Measurements from ENCODE around the gene MAD1L1. TPM values are rescaled to one million over a fixed set of nuclear protein-coding genes. Genes with fewer than 3 reads are reported as not detected.
"Not testable (repeated sequence)": the region's sequence is repeated elsewhere in the genome, so short reads cannot be mapped to it uniquely, and the experiment has no call there.

Gene MAD1L1
- total RNA-seq, 1 donor from 2014 or later, result 56.2 TPM

- H3K27ac Mint-ChIP-seq, result no peak overlapping the region
- no peak overlapping the region for H3K4me3 Mint-ChIP-seq
- peaks cover 5% of the 10 kb centered on the region for H3K4me1 Mint-ChIP-seq (ENCODE audit: low read depth)
- no peak for DNase-seq (ENCODE audit: low spot score)
- intact Hi-C loops (cut with micrococcal nuclease), result no loop called here
- no peaks in the 10 kb centered on the region for H3K27me3 Mint-ChIP-seq (ENCODE audit: insufficient read depth)
- H3K36me3 Mint-ChIP-seq (ENCODE audit: low read depth), result peaks cover 6% of the 10 kb centered on the region
- no peaks in the 10 kb centered on the region for H3K9me3 Mint-ChIP-seq
Measured at GRCh38 chr7:1975179-1975578, 257.6 kb downstream of the MAD1L1 start.

GRCh38 chr7:1974290-1975101 lies 258.2 kb downstream of the MAD1L1 start:
- H3K36me3 Mint-ChIP-seq (ENCODE audit: low read depth), result peaks cover 6% of the 10 kb centered on the region

GRCh38 chr7:1973321-1974251 lies 259.2 kb downstream of the MAD1L1 start:
- Mint-ChIP-seq H3K27me3 (ENCODE audit: insufficient read depth) (no peaks in the 10 kb centered on the region), H3K4me1 (ENCODE audit: low read depth) (peaks cover 14% of the 10 kb centered on the region), H3K27ac (no peak overlapping the region), H3K4me3 (no peak overlapping the region), H3K9me3 (no peaks in the 10 kb centered on the region), H3K36me3 (ENCODE audit: low read depth) (peaks cover 4% of the 10 kb centered on the region)
- intact Hi-C loops (cut with micrococcal nuclease), result no loop called here
- no peak for DNase-seq (ENCODE audit: low spot score)

More at GRCh38 chr7:1974290-1975101, 258.2 kb downstream of the MAD1L1 start:
- DNase-seq (ENCODE audit: low spot score), result no peak
- Mint-ChIP-seq H3K9me3 (no peaks in the 10 kb centered on the region), H3K27ac (no peak overlapping the region), H3K4me3 (no peak overlapping the region), H3K4me1 (ENCODE audit: low read depth) (peaks cover 11% of the 10 kb centered on the region), H3K27me3 (ENCODE audit: insufficient read depth) (no peaks in the 10 kb centered on the region)
- intact Hi-C loops (cut with micrococcal nuclease), result no loop called here

- Mint-ChIP-seq H3K27ac (peak overlapping the region; percentile 4), H3K27me3 (ENCODE audit: insufficient read depth) (no peaks in the 10 kb centered on the region), H3K4me3 (no peak overlapping the region), H3K9me3 (no peaks in the 10 kb centered on the region), H3K4me1 (ENCODE audit: low read depth) (peaks cover 14% of the 10 kb centered on the region), H3K36me3 (ENCODE audit: low read depth) (peaks cover 6% of the 10 kb centered on the region)
- intact Hi-C loops (cut with micrococcal nuclease), result no loop called here
- DNase-seq (ENCODE audit: low spot score), result no peak
Measured at GRCh38 chr7:1972744-1973143, 260.0 kb downstream of the MAD1L1 start.

GRCh38 chr7:1971946-1972654 lies 260.6 kb downstream of the MAD1L1 start:
- no peak overlapping the region for H3K4me3 Mint-ChIP-seq
- no peaks in the 10 kb centered on the region for H3K27me3 Mint-ChIP-seq (ENCODE audit: insufficient read depth)
- H3K4me1 Mint-ChIP-seq (ENCODE audit: low read depth), result peaks cover 18% of the 10 kb centered on the region
- intact Hi-C loops (cut with micrococcal nuclease), result no loop called here
- peaks cover 12% of the 10 kb centered on the region for H3K36me3 Mint-ChIP-seq (ENCODE audit: low read depth)
- H3K27ac Mint-ChIP-seq, result no peak overlapping the region
- no peak for DNase-seq (ENCODE audit: low spot score)
- no peaks in the 10 kb centered on the region for H3K9me3 Mint-ChIP-seq

GRCh38 chr7:1970895-1971294 lies 261.9 kb downstream of the MAD1L1 start:
- intact Hi-C loops (cut with micrococcal nuclease), result no loop called here
- Mint-ChIP-seq H3K27ac (no peak overlapping the region), H3K9me3 (no peaks in the 10 kb centered on the region), H3K27me3 (ENCODE audit: insufficient read depth) (no peaks in the 10 kb centered on the region), H3K4me3 (no peak overlapping the region), H3K36me3 (ENCODE audit: low read depth) (peaks cover 14% of the 10 kb centered on the region), H3K4me1 (ENCODE audit: low read depth) (peaks cover 21% of the 10 kb centered on the region)
- DNase-seq (ENCODE audit: low spot score), result no peak

- H3K27ac Mint-ChIP-seq; DNase-seq (ENCODE audit: low spot score); H3K9me3 Mint-ChIP-seq; H3K27me3 Mint-ChIP-seq (ENCODE audit: insufficient read depth); intact Hi-C loops (cut with micrococcal nuclease); H3K4me3 Mint-ChIP-seq: not testable (repeated sequence)
- Mint-ChIP-seq H3K4me1 (ENCODE audit: low read depth) (peaks cover 21% of the 10 kb centered on the region), H3K36me3 (ENCODE audit: low read depth) (peaks cover 14% of the 10 kb centered on the region)
Measured at GRCh38 chr7:1970285-1970660, 262.5 kb downstream of the MAD1L1 start.

- Mint-ChIP-seq H3K36me3 (ENCODE audit: low read depth) (peaks cover 14% of the 10 kb centered on the region), H3K4me3 (no peak overlapping the region), H3K9me3 (no peaks in the 10 kb centered on the region), H3K27me3 (ENCODE audit: insufficient read depth) (no peaks in the 10 kb centered on the region), H3K27ac (peak overlapping the region; percentile 13), H3K4me1 (ENCODE audit: low read depth) (peaks cover 21% of the 10 kb centered on the region)
- intact Hi-C loops (cut with micrococcal nuclease), result no loop called here
- DNase-seq (ENCODE audit: low spot score), result no peak
Measured at GRCh38 chr7:1969459-1970284, 263.1 kb downstream of the MAD1L1 start.

GRCh38 chr7:1968397-1969111 lies 264.2 kb downstream of the MAD1L1 start:
- Mint-ChIP-seq H3K27ac (no peak overlapping the region), H3K9me3 (no peaks in the 10 kb centered on the region), H3K27me3 (ENCODE audit: insufficient read depth) (no peaks in the 10 kb centered on the region), H3K36me3 (ENCODE audit: low read depth) (peaks cover 22% of the 10 kb centered on the region), H3K4me3 (no peak overlapping the region), H3K4me1 (ENCODE audit: low read depth) (peaks cover 17% of the 10 kb centered on the region)
- no peak for DNase-seq (ENCODE audit: low spot score)
- intact Hi-C loops (cut with micrococcal nuclease), result no loop called here

- Mint-ChIP-seq H3K9me3 (peaks cover 4% of the 10 kb centered on the region), H3K4me1 (ENCODE audit: low read depth) (peaks cover 17% of the 10 kb centered on the region), H3K27me3 (ENCODE audit: insufficient read depth) (no peaks in the 10 kb centered on the region), H3K36me3 (ENCODE audit: low read depth) (peaks cover 21% of the 10 kb centered on the region), H3K27ac (no peak overlapping the region), H3K4me3 (no peak overlapping the region)
- no peak for DNase-seq (ENCODE audit: low spot score)
- intact Hi-C loops (cut with micrococcal nuclease), result no loop called here
Measured at GRCh38 chr7:1967512-1968396, 265.0 kb downstream of the MAD1L1 start.

- Mint-ChIP-seq H3K4me3 (no peak overlapping the region), H3K4me1 (ENCODE audit: low read depth) (peaks cover 23% of the 10 kb centered on the region), H3K27me3 (ENCODE audit: insufficient read depth) (no peaks in the 10 kb centered on the region), H3K27ac (no peak overlapping the region), H3K36me3 (ENCODE audit: low read depth) (peaks cover 26% of the 10 kb centered on the region), H3K9me3 (peaks cover 14% of the 10 kb centered on the region)
- intact Hi-C loops (cut with micrococcal nuclease), result no loop called here
- no peak for DNase-seq (ENCODE audit: low spot score)
Measured at GRCh38 chr7:1966631-1967200, 266.0 kb downstream of the MAD1L1 start.
